Neural progenitor cell (in vitro differentiated cells): ENCODE data around the gene DOCK10. TPM values are rescaled to one million over a fixed set of nuclear protein-coding genes. Genes with fewer than 3 reads are reported as not detected.

Experiments
- DNase-seq: peaks from one replicate; pipeline ENCODE4 v3.0.0-alpha.2; 2016; ENCODE audit warnings: low spot score
- H2AFZ ChIP-seq: fragments of 200-600 bp; sonication (generic); replicated peaks from 2 replicates; pipeline ENCODE4 v1.6.1; 2016; ENCODE audit warnings: antibody characterized with exemption
- H3F3A ChIP-seq: fragments of 200-600 bp; sonication (generic); 2 replicates; pipeline ENCODE4 v1.6.1; 2016; ENCODE audit warnings: antibody characterized with exemption, low read depth
- H3K27ac ChIP-seq: fragments of 200-600 bp; sonication (generic); 2 replicates; pipeline ENCODE4 v1.5.1; 2016; ENCODE audit warnings: mild to moderate bottlenecking
- H3K27me3 ChIP-seq: fragments of 200-600 bp; sonication (generic); 2 replicates; pipeline ENCODE4 v1.6.1; 2016; ENCODE audit warnings: mild to moderate bottlenecking, moderate library complexity
- H3K36me3 ChIP-seq: fragments of 200-600 bp; sonication (generic); 2 replicates; pipeline ENCODE4 v1.5.1; 2016
- H3K4me1 ChIP-seq: fragments of 200-600 bp; sonication (generic); 2 replicates; pipeline ENCODE4 v1.6.1; 2016; ENCODE audit warnings: mixed run types
- H3K4me2 ChIP-seq: fragments of 200-600 bp; sonication (generic); 2 replicates; pipeline ENCODE4 v1.6.1; 2016
- H3K4me3 ChIP-seq: fragments of 200-600 bp; sonication (generic); 2 replicates; pipeline ENCODE4 v1.5.1; 2016
- H3K79me2 ChIP-seq: fragments of 200-600 bp; sonication (generic); 2 replicates; pipeline ENCODE4 v1.6.1; 2016; ENCODE audit warnings: low read depth
- H3K9ac ChIP-seq: fragments of 200-600 bp; sonication (generic); 2 replicates; pipeline ENCODE4 v1.6.1; 2016
- H3K9me3 ChIP-seq: fragments of 200-600 bp; sonication (generic); 2 replicates; pipeline ENCODE4 v1.5.1; 2016; ENCODE audit warnings: low read depth
- H4K20me1 ChIP-seq: fragments of 200-600 bp; sonication (generic); 2 replicates; pipeline ENCODE4 v1.6.1; 2016; ENCODE audit warnings: low read depth
- H3K27ac Mint-ChIP-seq: 3 replicates; pipeline ENCODE4 v1.8.0; 2021; ENCODE audit warnings: mixed read lengths
- H3K27me3 Mint-ChIP-seq: 2 replicates; pipeline ENCODE4 v1.8.0; 2022; ENCODE audit warnings: low read depth, mild to moderate bottlenecking, inconsistent platforms, moderate library complexity, mixed read lengths; ENCODE audit not compliant: insufficient read depth
- H3K36me3 Mint-ChIP-seq: 3 replicates; pipeline ENCODE4 v1.8.0; 2021; ENCODE audit warnings: mixed read lengths
- H3K4me1 Mint-ChIP-seq: 3 replicates; pipeline ENCODE4 v1.8.0; 2021; ENCODE audit warnings: mixed read lengths
- H3K4me3 Mint-ChIP-seq: 3 replicates; pipeline ENCODE4 v1.8.0; 2021; ENCODE audit warnings: mild to moderate bottlenecking, moderate library complexity, mixed read lengths
- H3K9me3 Mint-ChIP-seq: 3 replicates; pipeline ENCODE4 v1.8.0; 2020; ENCODE audit warnings: mixed read lengths
- EZH2 ChIP-seq: fragments of 200-600 bp; sonication (generic); IDR thresholded peaks from 2 replicates; pipeline ENCODE4 v1.6.1; 2017; ENCODE audit warnings: antibody characterized with exemption, mild to moderate bottlenecking, moderate library complexity
- EZH2phosphoT487 ChIP-seq: fragments of 200-600 bp; sonication (generic); IDR thresholded peaks from 2 replicates; pipeline ENCODE4 v1.6.1; 2017; ENCODE audit warnings: antibody characterized with exemption
- total RNA-seq: library from RNA; depleted of rRNA; stranded (reverse); fragments of >200 nt; gene quantifications from 2 replicates; pipeline ENCODE4 v1.2.3, GENCODE V29; 2015; ENCODE audit warnings: low replicate concordance
- TF ChIP-seq, protein P1 (sequence below): fragments of 200-600 bp; sonication (generic); IDR thresholded peaks from 2 replicates; pipeline ENCODE4 v1.5.1; 2017; ENCODE audit warnings: antibody characterized with exemption, mild to moderate bottlenecking

DOCK10 gene
- total RNA-seq, 1 donor from 2014 or later = 1.1 TPM

DNA sequence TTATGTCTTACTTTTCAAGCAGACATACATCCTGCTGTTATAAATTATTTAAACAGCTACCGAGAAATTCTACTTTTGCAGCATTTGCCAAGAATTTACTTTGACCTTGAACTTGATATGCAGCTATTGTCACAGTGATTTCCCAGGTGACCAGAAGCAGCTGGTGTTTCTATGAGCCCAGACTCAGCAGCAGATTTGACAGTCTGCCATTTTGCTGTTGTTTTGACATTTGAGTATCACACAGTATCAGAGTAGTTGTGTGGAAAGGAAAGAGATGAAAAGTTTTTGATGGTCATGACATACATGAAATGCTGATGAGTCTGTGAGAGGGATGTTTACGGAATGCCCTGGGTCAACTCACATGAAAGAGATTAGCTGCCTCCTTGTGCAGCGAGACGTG lies 319.5 kb downstream of the DOCK10 start:
- TF ChIP-seq, protein P1, sequence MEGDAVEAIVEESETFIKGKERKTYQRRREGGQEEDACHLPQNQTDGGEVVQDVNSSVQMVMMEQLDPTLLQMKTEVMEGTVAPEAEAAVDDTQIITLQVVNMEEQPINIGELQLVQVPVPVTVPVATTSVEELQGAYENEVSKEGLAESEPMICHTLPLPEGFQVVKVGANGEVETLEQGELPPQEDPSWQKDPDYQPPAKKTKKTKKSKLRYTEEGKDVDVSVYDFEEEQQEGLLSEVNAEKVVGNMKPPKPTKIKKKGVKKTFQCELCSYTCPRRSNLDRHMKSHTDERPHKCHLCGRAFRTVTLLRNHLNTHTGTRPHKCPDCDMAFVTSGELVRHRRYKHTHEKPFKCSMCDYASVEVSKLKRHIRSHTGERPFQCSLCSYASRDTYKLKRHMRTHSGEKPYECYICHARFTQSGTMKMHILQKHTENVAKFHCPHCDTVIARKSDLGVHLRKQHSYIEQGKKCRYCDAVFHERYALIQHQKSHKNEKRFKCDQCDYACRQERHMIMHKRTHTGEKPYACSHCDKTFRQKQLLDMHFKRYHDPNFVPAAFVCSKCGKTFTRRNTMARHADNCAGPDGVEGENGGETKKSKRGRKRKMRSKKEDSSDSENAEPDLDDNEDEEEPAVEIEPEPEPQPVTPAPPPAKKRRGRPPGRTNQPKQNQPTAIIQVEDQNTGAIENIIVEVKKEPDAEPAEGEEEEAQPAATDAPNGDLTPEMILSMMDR = no peak
- TF ChIP-seq EZH2 (no peak), EZH2phosphoT487 (no peak)
- Histone ChIP-seq H3K4me3 (no peak overlapping the region), H3K79me2 (no peaks in the 10 kb centered on the region), H3K9ac (no peak overlapping the region), H3K27ac (no peak overlapping the region), H2AFZ (no peak overlapping the region), H3K4me1 (no peaks in the 10 kb centered on the region), H3K4me2 (no peak overlapping the region), H4K20me1 (no peaks in the 10 kb centered on the region), H3K9me3 (peaks cover 5% of the 10 kb centered on the region), H3K36me3 (no peaks in the 10 kb centered on the region), H3K27me3 (no peaks in the 10 kb centered on the region), H3F3A (no peaks in the 10 kb centered on the region)
- Mint-ChIP-seq H3K4me3 (no peak overlapping the region), H3K27me3 (peaks cover 4% of the 10 kb centered on the region), H3K4me1 (peaks cover 3% of the 10 kb centered on the region), H3K27ac (no peak overlapping the region), H3K9me3 (peaks cover 5% of the 10 kb centered on the region), H3K36me3 (no peaks in the 10 kb centered on the region)
- no peak for DNase-seq

DNA sequence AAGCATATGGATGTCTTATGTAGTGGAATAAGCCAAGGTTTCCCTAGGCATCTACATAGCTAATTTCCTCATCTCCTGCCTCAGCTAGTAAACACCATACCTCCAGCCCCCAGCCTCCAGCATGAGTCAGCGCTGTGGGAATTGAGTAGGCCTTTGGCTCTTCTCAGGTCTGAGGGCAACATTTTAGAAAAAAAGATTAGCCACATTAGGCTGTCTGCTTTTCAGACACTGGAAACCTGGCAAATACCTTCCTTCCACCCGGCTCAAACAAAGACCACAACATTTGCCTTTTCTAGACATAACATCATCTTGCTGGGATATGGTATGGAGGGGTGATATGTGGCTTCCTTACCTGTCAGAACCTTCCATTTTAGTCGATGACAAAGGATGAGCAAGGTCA lies 320.0 kb downstream of the DOCK10 start:
- DNase-seq = no peak
- Histone ChIP-seq H3K79me2 (no peaks in the 10 kb centered on the region), H3K27ac (no peak overlapping the region), H2AFZ (no peak overlapping the region), H3K36me3 (no peaks in the 10 kb centered on the region), H3K27me3 (no peaks in the 10 kb centered on the region), H3K4me2 (no peak overlapping the region), H4K20me1 (no peaks in the 10 kb centered on the region), H3K4me3 (no peak overlapping the region), H3K9me3 (no peaks in the 10 kb centered on the region), H3K9ac (no peak overlapping the region), H3F3A (no peaks in the 10 kb centered on the region), H3K4me1 (no peaks in the 10 kb centered on the region)
- TF ChIP-seq EZH2 (no peak), EZH2phosphoT487 (no peak)
- TF ChIP-seq, protein P1 = no peak
- H3K9me3 Mint-ChIP-seq = peaks cover under 1% of the 10 kb centered on the region
- no peaks in the 10 kb centered on the region for H3K36me3 Mint-ChIP-seq
- peaks cover 3% of the 10 kb centered on the region for H3K4me1 Mint-ChIP-seq
- H3K4me3 Mint-ChIP-seq = no peak overlapping the region
- peaks cover 4% of the 10 kb centered on the region for H3K27me3 Mint-ChIP-seq
- no peak overlapping the region for H3K27ac Mint-ChIP-seq

DNA sequence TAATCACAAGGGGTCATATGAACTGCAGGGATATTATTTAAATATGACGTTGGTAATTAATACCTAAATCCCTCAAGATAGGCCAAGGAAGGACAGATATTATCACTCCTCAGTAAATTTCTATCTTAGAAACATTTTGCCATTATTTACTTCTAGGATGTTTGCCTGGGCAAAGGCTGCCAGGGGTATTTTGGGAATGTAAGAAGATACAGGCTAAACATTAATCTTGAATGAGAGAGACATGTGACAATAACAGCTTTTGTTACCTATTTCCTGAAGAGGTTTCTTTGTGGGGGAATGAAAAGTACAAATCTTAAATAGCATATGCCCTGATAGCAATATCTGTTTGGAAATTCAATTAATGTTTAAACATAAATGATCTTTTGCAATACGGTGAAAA lies 325.3 kb downstream of the DOCK10 start:
- Mint-ChIP-seq H3K36me3 (no peaks in the 10 kb centered on the region), H3K9me3 (no peaks in the 10 kb centered on the region), H3K4me3 (no peak overlapping the region), H3K4me1 (no peaks in the 10 kb centered on the region), H3K27ac (no peak overlapping the region), H3K27me3 (peaks cover 5% of the 10 kb centered on the region)
- Histone ChIP-seq H2AFZ (no peak overlapping the region), H3K9ac (no peak overlapping the region), H3K79me2 (no peaks in the 10 kb centered on the region), H3K36me3 (no peaks in the 10 kb centered on the region), H3K27ac (no peak overlapping the region), H3F3A (no peaks in the 10 kb centered on the region), H3K4me2 (no peak overlapping the region), H3K4me3 (no peak overlapping the region), H3K27me3 (no peaks in the 10 kb centered on the region), H4K20me1 (no peaks in the 10 kb centered on the region), H3K9me3 (no peaks in the 10 kb centered on the region), H3K4me1 (no peaks in the 10 kb centered on the region)
- no peak for DNase-seq
- TF ChIP-seq, protein P1 = no peak
- TF ChIP-seq EZH2 (no peak), EZH2phosphoT487 (no peak)

DNA sequence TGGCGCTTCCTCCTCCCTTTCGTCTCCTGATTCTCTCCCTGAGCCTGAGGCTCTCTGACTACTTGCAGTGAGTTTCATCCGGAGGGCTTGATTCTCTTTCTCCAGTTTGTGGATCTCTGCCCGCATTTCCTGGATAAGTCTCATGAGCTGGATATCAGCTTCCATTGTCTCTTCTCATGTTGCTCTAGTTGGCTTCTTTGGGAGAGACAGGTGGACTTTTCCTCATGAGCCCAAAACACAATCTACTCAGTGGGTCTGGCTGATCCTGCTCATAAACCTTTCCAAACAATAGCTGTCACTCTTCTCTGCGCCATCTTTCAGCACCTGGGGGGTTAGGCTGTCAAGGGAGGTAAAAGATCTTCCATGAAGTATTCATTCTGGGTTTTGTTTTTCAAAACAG lies 326.1 kb downstream of the DOCK10 start, which contains the start of gene CCDC195:
Gene CCDC195, minus strand, starts transcription at position 165 of the 400 bp plus-strand sequence. Its CDS starts 0 bp downstream, at position 165.
- Histone ChIP-seq H3K36me3 (no peaks in the 10 kb centered on the region), H3K79me2 (no peaks in the 10 kb centered on the region), H3K4me2 (no peak within 1 kb of the TSS), H2AFZ (no peak within 1 kb of the TSS), H3K27me3 (no peaks in the 10 kb centered on the region), H3K9ac (no peak within 1 kb of the TSS), H3K4me3 (no peak within 1 kb of the TSS), H3K4me1 (no peaks in the 10 kb centered on the region), H3F3A (no peaks in the 10 kb centered on the region), H4K20me1 (no peaks in the 10 kb centered on the region), H3K9me3 (no peaks in the 10 kb centered on the region), H3K27ac (no peak within 1 kb of the TSS)
- Mint-ChIP-seq H3K27ac (no peak within 1 kb of the TSS), H3K4me3 (no peak within 1 kb of the TSS), H3K36me3 (no peaks in the 10 kb centered on the region), H3K27me3 (peaks cover 5% of the 10 kb centered on the region), H3K4me1 (no peaks in the 10 kb centered on the region), H3K9me3 (no peaks in the 10 kb centered on the region)
- TF ChIP-seq, protein P1 = no peak
- TF ChIP-seq EZH2phosphoT487 = no peak
- no peak for TF ChIP-seq EZH2
- DNase-seq = no peak
